ENCODE results near the gene ERBB4.

ERBB4 gene

GRCh38 chr2:211416373-211416772, 1122.2 kb downstream of the ERBB4 start:
- no peak for DNase-seq (ENCODE audit: low read depth in 3 of 3)

GRCh38 chr2:211413746-211414145, 1124.9 kb downstream of the ERBB4 start:
- DNase-seq (ENCODE audit: low read depth in 3 of 3): no peak

GRCh38 chr2:211408483-211408891, 1130.1 kb downstream of the ERBB4 start:
- DNase-seq (ENCODE audit: low read depth in 3 of 3): no peak

- no peak for DNase-seq (ENCODE audit: low read depth in 3 of 3)
Measured at GRCh38 chr2:211407076-211407475, 1131.5 kb downstream of the ERBB4 start.

GRCh38 chr2:211405036-211405435, 1133.6 kb downstream of the ERBB4 start:
- DNase-seq (ENCODE audit: low read depth in 3 of 3): no peak

GRCh38 chr2:211404098-211404497, 1134.5 kb downstream of the ERBB4 start:
- DNase-seq (ENCODE audit: low read depth in 3 of 3): no peak

- no peak for DNase-seq (ENCODE audit: low read depth in 3 of 3)
Measured at GRCh38 chr2:211401328-211401727, 1137.3 kb downstream of the ERBB4 start.

GRCh38 chr2:211397764-211398163, 1140.8 kb downstream of the ERBB4 start:
- no peak for DNase-seq (ENCODE audit: low read depth in 3 of 3)

GRCh38 chr2:211396815-211397214, 1141.8 kb downstream of the ERBB4 start:
- DNase-seq (ENCODE audit: low read depth in 3 of 3): no peak

- no peak for DNase-seq (ENCODE audit: low read depth in 3 of 3)
Measured at GRCh38 chr2:211391189-211391567, 1147.4 kb downstream of the ERBB4 start.

- DNase-seq (ENCODE audit: low read depth in 3 of 3): no peak
Measured at GRCh38 chr2:211390536-211391188, 1147.9 kb downstream of the ERBB4 start.

GRCh38 chr2:211387734-211388133, 1150.9 kb downstream of the ERBB4 start:
- DNase-seq (ENCODE audit: low read depth in 3 of 3): no peak

- no peak for DNase-seq (ENCODE audit: low read depth in 3 of 3)
Measured at GRCh38 chr2:211380041-211380440, 1158.6 kb downstream of the ERBB4 start.

GRCh38 chr2:211376410-211376809, 1162.2 kb downstream of the ERBB4 start:
- DNase-seq (ENCODE audit: low read depth in 3 of 3): no peak

GRCh38 chr2:211373203-211373602, 1165.4 kb downstream of the ERBB4 start:
- no peak for DNase-seq (ENCODE audit: low read depth in 3 of 3)

GRCh38 chr2:211371465-211371864, 1167.1 kb downstream of the ERBB4 start:
- DNase-seq (ENCODE audit: low read depth in 3 of 3): no peak

GRCh38 chr2:211368467-211368866, 1170.1 kb downstream of the ERBB4 start:
- no peak for DNase-seq (ENCODE audit: low read depth in 3 of 3)

- DNase-seq (ENCODE audit: low read depth in 3 of 3): no peak
Measured at GRCh38 chr2:211367711-211368110, 1170.9 kb downstream of the ERBB4 start.

- DNase-seq (ENCODE audit: low read depth in 3 of 3): no peak
Measured at GRCh38 chr2:211367293-211367692, 1171.3 kb downstream of the ERBB4 start.

- no peak for DNase-seq (ENCODE audit: low read depth in 3 of 3)
Measured at GRCh38 chr2:211364911-211365310, 1173.7 kb downstream of the ERBB4 start.

GRCh38 chr2:211361383-211361782, 1177.2 kb downstream of the ERBB4 start:
- no peak for DNase-seq (ENCODE audit: low read depth in 3 of 3)

- no peak for DNase-seq (ENCODE audit: low read depth in 3 of 3)
Measured at GRCh38 chr2:211359347-211359746, 1179.3 kb downstream of the ERBB4 start.

- DNase-seq (ENCODE audit: low read depth in 3 of 3): no peak
Measured at GRCh38 chr2:211358504-211358903, 1180.1 kb downstream of the ERBB4 start.

- no peak for DNase-seq (ENCODE audit: low read depth in 3 of 3)
Measured at GRCh38 chr2:211354481-211354880, 1184.1 kb downstream of the ERBB4 start.

Measured in stimulated activated CD4-positive, alpha-beta T cell treated with anti-CD3 and anti-CD28 coated beads, TNF-alpha, amount 100 ng/mL, for 24 hours (primary cell).